Colonic mucosa (tissue), 4 donors: ENCODE data around the gene SULT1B1. TPM values are rescaled to one million over a fixed set of nuclear protein-coding genes. Genes with fewer than 3 reads are reported as not detected.

ENCODE experiments used
- DNase-seq: peaks from one replicate; pipeline ENCODE4 v3.0.0-alpha.2; 2020
- H3K27ac ChIP-seq: fragments of 200-600 bp; one replicate; pipeline ENCODE4 v1.8.0; 2021
- H3K27me3 ChIP-seq: fragments of 200-600 bp; one replicate; pipeline ENCODE4 v1.8.0; 2021
- H3K36me3 ChIP-seq: fragments of 200-600 bp; one replicate; pipeline ENCODE4 v1.8.0; 2021
- H3K4me1 ChIP-seq: fragments of 200-600 bp; one replicate; pipeline ENCODE4 v1.8.0; 2021; ENCODE audit warnings: mild to moderate bottlenecking
- H3K4me3 ChIP-seq: fragments of 200-600 bp; one replicate; pipeline ENCODE4 v1.8.0; 2021
- H3K9ac ChIP-seq, 2 donors: one replicate each; pipeline ENCODE4 v1.7.0; 2013; ENCODE audit warnings: control low read depth in 2 of 2, low read depth in 2 of 2, low read length in 2 of 2
- H3K9me3 ChIP-seq: fragments of 200-600 bp; one replicate; pipeline ENCODE4 v1.8.0; 2021
- CTCF ChIP-seq: fragments of 200-600 bp; IDR thresholded peaks from one replicate; pipeline ENCODE4 v1.8.0; 2022; ENCODE audit warnings: antibody characterized with exemption, mild to moderate bottlenecking
- intact Hi-C: fragments of 100-400 bp; cut with DNase I; formaldehyde crosslinking; loops from one replicate; pipeline ENCODE4 v1.14.1; 2022
- total RNA-seq, 2 donors: library from RNA; stranded (reverse); fragmentation: NEBNext Ultra II Directional in 1 of 2; extraction: Animal tissue kit (Norgen Biotek cat#: 25700) in 1 of 2; gene quantifications; one replicate each; pipeline ENCODE4 v1.2.1, GENCODE V29; 2021
- donor health status: healthy.
- donor health status: DM: no; HTN: no; CAD: no.
- donor health status: DM: no; HTN: no; CAD: no.

The SULT1B1 gene
- total RNA-seq, 2 donors from 2014 or later: 129 to 323 TPM

GRCh38 chr4:69759189-69759604, 1.2 kb downstream of the SULT1B1 start:
- peak overlapping the region; percentile 24 for H3K4me3 ChIP-seq
- peak; percentile 51 for DNase-seq
- H3K36me3 ChIP-seq: no peaks in the 10 kb centered on the region
- peak overlapping the region in 1 of 2 donors; percentile 83 for H3K9ac ChIP-seq
- no peaks in the 10 kb centered on the region for H3K27me3 ChIP-seq
- H3K9me3 ChIP-seq: no peaks in the 10 kb centered on the region
- no peak for TF ChIP-seq CTCF
- peaks cover 5% of the 10 kb centered on the region for H3K4me1 ChIP-seq
- intact Hi-C loops: loop anchor here (5.0 kb wide), 1 partner anchor 63 kb away; no protein-coding TSS in a partner anchor
- H3K27ac ChIP-seq: peak overlapping the region; percentile 79

GRCh38 chr4:69757464-69757863, 3.0 kb downstream of the SULT1B1 start:
- no peaks in the 10 kb centered on the region for H3K4me1 ChIP-seq
- no peak overlapping the region for H3K9ac ChIP-seq
- no peaks in the 10 kb centered on the region for H3K9me3 ChIP-seq
- DNase-seq: no peak
- no peak overlapping the region for H3K27ac ChIP-seq
- intact Hi-C loops: loop anchor here (5.0 kb wide), 1 partner anchor 65 kb away; no protein-coding TSS in a partner anchor
- no peak overlapping the region for H3K4me3 ChIP-seq
- TF ChIP-seq CTCF: no peak
- no peaks in the 10 kb centered on the region for H3K36me3 ChIP-seq
- H3K27me3 ChIP-seq: no peaks in the 10 kb centered on the region

GRCh38 chr4:69754926-69755580, 5.4 kb downstream of the SULT1B1 start:
- no peaks in the 10 kb centered on the region for H3K4me1 ChIP-seq
- no peaks in the 10 kb centered on the region for H3K27me3 ChIP-seq
- H3K9ac ChIP-seq: no peak overlapping the region
- H3K9me3 ChIP-seq: no peaks in the 10 kb centered on the region
- peak; percentile 74 for DNase-seq
- H3K36me3 ChIP-seq: no peaks in the 10 kb centered on the region
- peak overlapping the region; percentile 64 for H3K27ac ChIP-seq
- TF ChIP-seq CTCF: no peak
- intact Hi-C loops: loop anchor here (5.0 kb wide), 1 partner anchor 67 kb away; no protein-coding TSS in a partner anchor
- no peak overlapping the region for H3K4me3 ChIP-seq

GRCh38 chr4:69753686-69754085, 6.7 kb downstream of the SULT1B1 start:
- no peak for DNase-seq

GRCh38 chr4:69750346-69750745, 10.1 kb downstream of the SULT1B1 start:
- DNase-seq: no peak
- Histone ChIP-seq H3K36me3 (no peaks in the 10 kb centered on the region), H3K4me1 (no peaks in the 10 kb centered on the region), H3K9ac (no peak overlapping the region), H3K27ac (no peak overlapping the region), H3K4me3 (no peak overlapping the region), H3K9me3 (no peaks in the 10 kb centered on the region), H3K27me3 (no peaks in the 10 kb centered on the region)
- intact Hi-C loops: no loop called here
- no peak for TF ChIP-seq CTCF

More at GRCh38 chr4:69753686-69754085, 6.7 kb downstream of the SULT1B1 start:
- H3K27ac ChIP-seq: no peak overlapping the region
- no peaks in the 10 kb centered on the region for H3K36me3 ChIP-seq
- no peak for TF ChIP-seq CTCF
- no peak overlapping the region for H3K4me3 ChIP-seq
- no peaks in the 10 kb centered on the region for H3K9me3 ChIP-seq
- H3K4me1 ChIP-seq: no peaks in the 10 kb centered on the region
- intact Hi-C loops: no loop called here
- no peak overlapping the region for H3K9ac ChIP-seq
- H3K27me3 ChIP-seq: no peaks in the 10 kb centered on the region
